NB4 (cell line): ENCODE measurements around the gene CDC42BPG.

Experiments used
- POLR2A ChIP-seq: IDR thresholded peaks from 2 replicates; pipeline ENCODE4 v1.6.1; 2011; ENCODE audit warnings: mild to moderate bottlenecking; ENCODE audit not compliant: insufficient read length; ENCODE audit errors: extremely low read depth
- TF ChIP-seq, protein P1 (sequence below): IDR thresholded peaks from one replicate; pipeline ENCODE4 v1.5.1; 2012; ENCODE audit warnings: low read depth, low read length

DNA sequence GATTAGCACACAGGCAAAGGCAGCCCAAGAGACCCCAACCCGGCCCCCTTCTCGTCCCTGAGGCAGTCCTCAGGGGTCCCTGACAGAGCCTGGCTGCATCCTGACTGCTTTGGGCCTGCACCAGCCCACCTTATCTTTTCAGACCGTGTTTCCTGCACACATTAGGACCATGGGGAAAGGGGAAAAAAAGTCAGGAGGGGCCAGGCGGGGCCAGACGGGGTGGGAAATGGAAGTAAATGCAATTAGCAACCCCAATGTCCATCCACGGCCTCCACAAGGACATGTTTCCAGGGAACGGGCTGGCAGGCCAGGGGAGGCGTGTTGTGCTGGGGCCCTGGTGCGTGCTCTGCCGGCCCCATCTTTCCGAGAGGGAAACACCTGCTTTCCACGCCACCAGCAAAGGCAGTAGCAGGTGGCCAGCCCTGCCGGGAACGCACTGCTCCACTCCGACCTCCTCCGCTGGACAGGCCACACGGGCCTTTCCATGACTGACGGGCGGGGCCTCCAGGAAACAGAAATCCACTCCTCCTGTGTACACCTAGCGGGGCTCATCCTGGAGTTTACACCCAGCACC is 26.5 kb upstream of the CDC42BPG start:
- no peak for TF ChIP-seq POLR2A
- TF ChIP-seq, protein P1, sequence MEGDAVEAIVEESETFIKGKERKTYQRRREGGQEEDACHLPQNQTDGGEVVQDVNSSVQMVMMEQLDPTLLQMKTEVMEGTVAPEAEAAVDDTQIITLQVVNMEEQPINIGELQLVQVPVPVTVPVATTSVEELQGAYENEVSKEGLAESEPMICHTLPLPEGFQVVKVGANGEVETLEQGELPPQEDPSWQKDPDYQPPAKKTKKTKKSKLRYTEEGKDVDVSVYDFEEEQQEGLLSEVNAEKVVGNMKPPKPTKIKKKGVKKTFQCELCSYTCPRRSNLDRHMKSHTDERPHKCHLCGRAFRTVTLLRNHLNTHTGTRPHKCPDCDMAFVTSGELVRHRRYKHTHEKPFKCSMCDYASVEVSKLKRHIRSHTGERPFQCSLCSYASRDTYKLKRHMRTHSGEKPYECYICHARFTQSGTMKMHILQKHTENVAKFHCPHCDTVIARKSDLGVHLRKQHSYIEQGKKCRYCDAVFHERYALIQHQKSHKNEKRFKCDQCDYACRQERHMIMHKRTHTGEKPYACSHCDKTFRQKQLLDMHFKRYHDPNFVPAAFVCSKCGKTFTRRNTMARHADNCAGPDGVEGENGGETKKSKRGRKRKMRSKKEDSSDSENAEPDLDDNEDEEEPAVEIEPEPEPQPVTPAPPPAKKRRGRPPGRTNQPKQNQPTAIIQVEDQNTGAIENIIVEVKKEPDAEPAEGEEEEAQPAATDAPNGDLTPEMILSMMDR, result no peak
